PFSK-1 (cell line): ENCODE results near the gene CELSR1.

Experiments used
- FOXP2 ChIP-seq: optimal IDR thresholded peaks from 2 replicates; pipeline ENCODE3; 2011; ENCODE audit warnings: borderline replicate concordance, control low read depth, inconsistent platforms; ENCODE audit not compliant: insufficient read depth; ENCODE audit errors: extremely low read length, extremely low read depth
- POLR2AphosphoS5 ChIP-seq: IDR thresholded peaks from 2 replicates; pipeline ENCODE4 v1.6.1; 2012; ENCODE audit warnings: low read depth, mild to moderate bottlenecking, control low read depth, low read length, moderate library complexity
- REST ChIP-seq, 2 experiments: IDR thresholded peaks; 2 replicates each; pipeline versions ENCODE4 v1.6.1 to v1.8.0; 2011 to 2012; ENCODE audit warnings: low read depth in 2 of 2, low read length in 2 of 2, control low read depth in 1 of 2, inconsistent platforms in 1 of 2, mild to moderate bottlenecking in 1 of 2, moderate library complexity in 1 of 2; ENCODE audit not compliant: insufficient read depth in 1 of 2
- TAF1 ChIP-seq: IDR thresholded peaks from 2 replicates; pipeline ENCODE4 v1.6.1; 2012; ENCODE audit warnings: low read length, control low read depth, borderline replicate concordance; ENCODE audit not compliant: insufficient read depth

- TF ChIP-seq POLR2AphosphoS5 (no peak), TAF1 (no peak), REST (IDR thresholded peaks at IDR 0.05; ENCODE audit: insufficient read depth in 1 of 2, low read depth in 2 of 2, low read length in 2 of 2) (no peak), FOXP2 (no peak)
These were observed 32.7 kb upstream of the CELSR1 start for GRCh38 chr22:46569848-46570695.
